SU-DHL-6 (cell line): ENCODE data around the gene SLC18A2.

ENCODE experiments used
- H2AFZ ChIP-seq: fragments of 200-600 bp; sonication (generic); 2 replicates; pipeline ENCODE4 v1.6.1; 2014; ENCODE audit warnings: low read depth, mild to moderate bottlenecking, moderate library complexity, mixed read lengths, antibody characterized with exemption, low read length; ENCODE audit not compliant: severe bottlenecking
- H3F3A ChIP-seq: fragments of 200-600 bp; shearing (Covaris generic); 2 replicates; pipeline ENCODE4 v1.6.0; 2016; ENCODE audit warnings: antibody characterized with exemption, mild to moderate bottlenecking; ENCODE audit not compliant: insufficient read depth
- H3K27ac ChIP-seq: fragments of 200-600 bp; sonication (generic); 2 replicates; pipeline ENCODE4 v1.5.1; 2016; ENCODE audit warnings: low read depth, mild to moderate bottlenecking, low read length, moderate library complexity, mixed read lengths
- H3K27me3 ChIP-seq: fragments of 200-600 bp; sonication (generic), shearing (Covaris generic); 2 replicates; pipeline ENCODE4 v1.6.0; 2014; ENCODE audit warnings: mild to moderate bottlenecking, low read length
- H3K36me3 ChIP-seq: fragments of 200-600 bp; sonication (generic); 2 replicates; pipeline ENCODE4 v1.6.1; 2014; ENCODE audit warnings: mild to moderate bottlenecking, low read length, mixed read lengths
- H3K4me2 ChIP-seq: fragments of 300-600, 200-600 bp; shearing (Covaris generic), sonication (generic); 2 replicates; pipeline ENCODE4 v1.6.0; 2014; ENCODE audit warnings: low read length, low read depth, mild to moderate bottlenecking; ENCODE audit not compliant: poor library complexity, severe bottlenecking
- H3K4me3 ChIP-seq: fragments of 200-600 bp; sonication (generic); 2 replicates; pipeline ENCODE4 v1.5.1; 2014; ENCODE audit warnings: antibody characterized with exemption, low read length, mild to moderate bottlenecking, mixed read lengths; ENCODE audit not compliant: insufficient read depth, poor library complexity, severe bottlenecking
- H3K79me2 ChIP-seq: fragments of 200-600 bp; sonication (generic); 2 replicates; pipeline ENCODE4 v1.6.1; 2014; ENCODE audit warnings: mild to moderate bottlenecking, low read length, moderate library complexity; ENCODE audit not compliant: insufficient read depth
- H3K9ac ChIP-seq: fragments of 200-600 bp; sonication (generic); 2 replicates; pipeline ENCODE4 v1.7.0; 2014; ENCODE audit warnings: mild to moderate bottlenecking, low read length
- H3K9me2 ChIP-seq: fragments of 200-600 bp; sonication (generic); replicated peaks from 2 replicates; pipeline ENCODE4 v1.6.1; 2014; ENCODE audit warnings: low read length; ENCODE audit not compliant: insufficient read depth
- H3K9me3 ChIP-seq: fragments of 200-600 bp; sonication (generic); 2 replicates; pipeline ENCODE4 v1.6.1; 2014; ENCODE audit warnings: low read length, mixed read lengths; ENCODE audit not compliant: insufficient read depth
- H4K20me1 ChIP-seq: fragments of 200-600 bp; sonication (generic); 2 replicates; pipeline ENCODE4 v1.6.1; 2014; ENCODE audit warnings: low read depth, mild to moderate bottlenecking, antibody characterized with exemption, low read length, moderate library complexity, mixed read lengths
- EZH2phosphoT487 ChIP-seq: fragments of 200-600 bp; sonication (generic), shearing (Covaris generic); conservative IDR thresholded peaks from 2 replicates; pipeline ENCODE4 v1.6.1; 2018; ENCODE audit warnings: mild to moderate bottlenecking, antibody characterized with exemption, low read length, moderate library complexity, mixed read lengths
- TF ChIP-seq, protein P1 (sequence below): fragments of 200-600 bp; sonication (generic); IDR thresholded peaks from one replicate; pipeline ENCODE4 v1.5.1; 2017; ENCODE audit warnings: antibody characterized with exemption, mild to moderate bottlenecking, low read length, moderate library complexity; ENCODE audit not compliant: insufficient read depth, poor library complexity, severe bottlenecking

The SLC18A2 gene

GRCh38 chr10:117273980-117274379, 33.1 kb downstream of the SLC18A2 start:
- H3K79me2 ChIP-seq = no peaks in the 10 kb centered on the region
- no peak for TF ChIP-seq EZH2phosphoT487
- TF ChIP-seq, protein P1, sequence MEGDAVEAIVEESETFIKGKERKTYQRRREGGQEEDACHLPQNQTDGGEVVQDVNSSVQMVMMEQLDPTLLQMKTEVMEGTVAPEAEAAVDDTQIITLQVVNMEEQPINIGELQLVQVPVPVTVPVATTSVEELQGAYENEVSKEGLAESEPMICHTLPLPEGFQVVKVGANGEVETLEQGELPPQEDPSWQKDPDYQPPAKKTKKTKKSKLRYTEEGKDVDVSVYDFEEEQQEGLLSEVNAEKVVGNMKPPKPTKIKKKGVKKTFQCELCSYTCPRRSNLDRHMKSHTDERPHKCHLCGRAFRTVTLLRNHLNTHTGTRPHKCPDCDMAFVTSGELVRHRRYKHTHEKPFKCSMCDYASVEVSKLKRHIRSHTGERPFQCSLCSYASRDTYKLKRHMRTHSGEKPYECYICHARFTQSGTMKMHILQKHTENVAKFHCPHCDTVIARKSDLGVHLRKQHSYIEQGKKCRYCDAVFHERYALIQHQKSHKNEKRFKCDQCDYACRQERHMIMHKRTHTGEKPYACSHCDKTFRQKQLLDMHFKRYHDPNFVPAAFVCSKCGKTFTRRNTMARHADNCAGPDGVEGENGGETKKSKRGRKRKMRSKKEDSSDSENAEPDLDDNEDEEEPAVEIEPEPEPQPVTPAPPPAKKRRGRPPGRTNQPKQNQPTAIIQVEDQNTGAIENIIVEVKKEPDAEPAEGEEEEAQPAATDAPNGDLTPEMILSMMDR = no peak
- H3K9me2 ChIP-seq = no peaks in the 10 kb centered on the region

DNA sequence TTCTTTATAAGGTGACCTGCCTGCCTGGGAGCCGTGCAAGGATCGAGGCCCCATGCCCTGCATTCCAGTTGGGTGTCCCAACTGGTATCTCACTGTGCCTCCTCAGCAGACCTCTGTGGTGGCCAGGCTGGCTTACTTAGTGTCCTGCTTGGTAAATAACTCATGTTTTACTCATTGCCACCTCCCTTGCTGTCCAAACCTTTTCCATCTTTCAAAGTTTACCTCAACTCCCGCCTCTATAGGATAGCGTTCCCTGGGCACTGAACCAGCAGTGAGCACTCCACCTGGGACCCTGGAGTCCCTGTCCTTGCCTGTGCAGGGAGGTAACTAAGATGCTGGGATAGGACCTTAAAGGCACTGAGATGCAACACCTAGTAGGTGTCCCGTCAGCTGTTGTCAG, 33.6 kb downstream of the SLC18A2 start:
- no peaks in the 10 kb centered on the region for H4K20me1 ChIP-seq
- no peaks in the 10 kb centered on the region for H3K36me3 ChIP-seq
- H3F3A ChIP-seq = no peaks in the 10 kb centered on the region
- no peaks in the 10 kb centered on the region for H3K79me2 ChIP-seq
- H3K9ac ChIP-seq = no peak overlapping the region
- no peaks in the 10 kb centered on the region for H3K9me3 ChIP-seq
- no peak overlapping the region for H3K27ac ChIP-seq
- no peak overlapping the region for H2AFZ ChIP-seq
- H3K27me3 ChIP-seq = no peaks in the 10 kb centered on the region
- H3K4me3 ChIP-seq = no peak overlapping the region
- TF ChIP-seq, protein P1 = no peak
- TF ChIP-seq EZH2phosphoT487 = no peak
- no peak overlapping the region for H3K4me2 ChIP-seq
- H3K9me2 ChIP-seq = no peaks in the 10 kb centered on the region

More at GRCh38 chr10:117273980-117274379, 33.1 kb downstream of the SLC18A2 start:
- Histone ChIP-seq H3K27ac (no peak overlapping the region), H3K36me3 (no peaks in the 10 kb centered on the region), H2AFZ (no peak overlapping the region), H3K9me3 (no peaks in the 10 kb centered on the region), H3F3A (no peaks in the 10 kb centered on the region), H3K9ac (no peak overlapping the region), H3K4me3 (no peak overlapping the region), H3K4me2 (no peak overlapping the region), H4K20me1 (no peaks in the 10 kb centered on the region), H3K27me3 (no peaks in the 10 kb centered on the region)

- no peak overlapping the region for H3K4me3 ChIP-seq
- H4K20me1 ChIP-seq = no peaks in the 10 kb centered on the region
- no peak overlapping the region for H3K27ac ChIP-seq
- no peaks in the 10 kb centered on the region for H3K36me3 ChIP-seq
- TF ChIP-seq, protein P1 = no peak
- TF ChIP-seq EZH2phosphoT487 = no peak
- no peak overlapping the region for H2AFZ ChIP-seq
- no peaks in the 10 kb centered on the region for H3K9me3 ChIP-seq
- no peak overlapping the region for H3K9ac ChIP-seq
- no peaks in the 10 kb centered on the region for H3K9me2 ChIP-seq
- no peaks in the 10 kb centered on the region for H3F3A ChIP-seq
- no peaks in the 10 kb centered on the region for H3K27me3 ChIP-seq
- no peak overlapping the region for H3K4me2 ChIP-seq
- no peaks in the 10 kb centered on the region for H3K79me2 ChIP-seq
Measured at GRCh38 chr10:117275121-117275520, 34.2 kb downstream of the SLC18A2 start.
